HG03159 (cell line): Measurements from ENCODE around the gene NOX3.

Source experiments
- ATAC-seq: cut with Tn5 transposase; IDR thresholded peaks from one replicate; pipeline ENCODE4 v1.9.1; 2021; ENCODE audit warnings: mild to moderate bottlenecking, moderate library complexity; ENCODE audit not compliant: unreplicated experiment

The NOX3 gene

DNA sequence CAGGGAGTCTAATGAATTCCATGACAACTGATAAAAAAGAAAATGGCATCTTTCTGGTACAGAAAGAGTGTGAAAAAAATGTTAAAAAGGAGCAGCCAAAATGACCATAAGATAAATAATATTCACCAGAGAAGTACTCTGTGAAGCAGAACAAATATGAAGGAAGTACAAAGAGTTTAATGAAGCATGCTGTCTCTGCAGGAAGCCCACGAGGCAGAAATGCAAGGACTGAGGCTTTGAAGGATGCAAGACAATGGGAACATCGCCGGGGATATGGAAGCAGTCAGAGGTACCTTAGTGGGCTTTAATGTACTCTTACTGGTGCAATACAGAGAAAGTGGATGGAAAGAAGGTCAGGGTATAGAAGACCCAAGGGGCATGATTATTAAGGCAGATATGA is 50.7 kb downstream of the NOX3 start:
- ATAC-seq = no peak

DNA sequence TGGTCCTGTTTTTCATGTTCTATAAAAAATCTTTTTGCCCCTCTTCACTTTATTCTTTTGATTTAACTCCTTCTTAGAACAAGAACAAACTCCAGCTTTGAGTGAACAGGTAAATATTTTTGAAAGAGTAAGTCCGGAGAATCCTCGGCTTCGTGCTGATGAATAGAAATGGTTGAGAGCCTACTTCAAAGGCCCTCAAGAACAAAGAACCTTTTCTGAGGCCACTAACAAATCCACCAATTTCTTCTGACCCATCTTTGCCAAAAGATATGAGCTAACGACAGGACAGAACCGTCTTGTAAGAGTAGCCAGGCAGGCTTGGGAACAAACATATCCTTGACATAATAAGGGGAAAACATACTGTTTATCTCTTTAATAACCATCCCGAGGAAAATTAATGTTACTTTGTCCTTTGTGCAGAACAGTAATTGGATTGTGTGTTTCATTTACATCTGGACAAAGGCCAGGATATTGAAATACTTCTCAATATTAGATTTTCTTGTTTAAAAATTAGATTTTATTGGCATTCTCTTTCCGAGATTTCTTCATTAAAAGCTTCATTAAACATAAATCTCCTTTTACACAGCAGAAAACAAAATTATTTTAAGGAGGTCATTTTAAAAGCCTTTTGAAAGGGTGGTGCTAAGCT is 52.9 kb downstream of the NOX3 start:
- no peak for ATAC-seq

GRCh38 chr6:155400654-155400965 is 55.0 kb downstream of the NOX3 start:
- no peak for ATAC-seq

DNA sequence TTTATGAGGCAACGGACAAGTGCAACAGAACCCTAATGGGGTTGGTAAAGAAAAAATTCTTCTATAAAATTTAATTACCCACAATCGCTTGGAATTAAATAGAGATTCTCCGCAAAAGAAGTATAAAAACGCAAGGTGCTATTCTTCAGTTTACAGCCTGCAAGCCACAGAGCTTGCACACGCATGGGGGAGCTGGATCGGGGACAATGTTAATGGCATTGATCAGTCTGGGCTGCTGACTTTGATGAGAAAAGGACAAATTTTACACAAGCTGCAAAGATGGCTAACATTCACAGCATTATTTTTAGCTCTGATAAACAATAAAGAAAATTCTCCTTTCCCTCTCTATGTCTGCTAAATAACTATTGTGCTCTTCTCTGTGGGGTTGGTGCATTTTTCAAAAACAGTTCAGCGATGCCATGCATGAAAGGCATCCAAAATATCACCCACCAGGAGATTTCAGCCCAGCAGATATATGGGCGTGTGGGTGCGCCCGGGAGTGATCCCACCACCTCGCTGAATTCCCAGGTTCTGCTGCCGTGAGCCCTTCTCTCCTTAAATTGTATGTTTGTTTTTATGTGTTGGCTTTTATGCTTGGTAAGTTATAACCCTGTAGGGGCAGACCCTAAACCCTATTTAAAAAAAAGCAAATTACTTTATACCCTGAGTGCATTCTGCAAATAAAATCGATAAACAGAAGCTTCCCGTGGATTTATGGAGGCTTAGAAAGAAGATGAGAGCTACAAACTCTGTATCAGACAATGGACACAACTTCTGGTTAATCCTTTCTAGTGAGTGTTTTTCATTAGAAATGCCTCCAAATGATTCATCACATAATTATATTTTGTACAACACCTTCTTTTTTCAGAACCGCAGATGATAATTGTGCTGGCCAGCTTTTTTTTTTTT is 55.6 kb downstream of the NOX3 start:
- ATAC-seq = no peak

- ATAC-seq = no peak
These were observed 56.4 kb downstream of the NOX3 start for GRCh38 chr6:155399062-155399744.

DNA sequence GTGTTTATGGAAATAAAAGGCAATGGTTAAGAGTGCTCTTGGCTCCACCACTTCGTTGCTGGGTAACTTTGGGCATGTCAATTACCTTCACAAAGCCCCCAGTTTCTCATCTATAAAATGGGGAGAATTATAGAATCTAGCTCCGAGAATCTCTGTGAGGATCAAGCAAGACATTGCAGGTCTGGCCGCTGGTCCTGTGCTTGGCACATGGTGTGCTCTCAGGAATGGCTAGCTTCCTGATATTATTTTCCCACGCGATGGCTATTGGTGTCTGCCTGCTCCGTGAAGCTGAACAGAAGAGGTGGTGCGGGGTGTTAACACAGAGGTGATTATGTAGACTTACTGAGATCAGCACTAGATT is 57.0 kb downstream of the NOX3 start:
- no peak for ATAC-seq

GRCh38 chr6:155398221-155398620 is 57.4 kb downstream of the NOX3 start:
- no peak for ATAC-seq

- ATAC-seq = no peak
These were observed 58.4 kb downstream of the NOX3 start for GRCh38 chr6:155397172-155397705.

DNA sequence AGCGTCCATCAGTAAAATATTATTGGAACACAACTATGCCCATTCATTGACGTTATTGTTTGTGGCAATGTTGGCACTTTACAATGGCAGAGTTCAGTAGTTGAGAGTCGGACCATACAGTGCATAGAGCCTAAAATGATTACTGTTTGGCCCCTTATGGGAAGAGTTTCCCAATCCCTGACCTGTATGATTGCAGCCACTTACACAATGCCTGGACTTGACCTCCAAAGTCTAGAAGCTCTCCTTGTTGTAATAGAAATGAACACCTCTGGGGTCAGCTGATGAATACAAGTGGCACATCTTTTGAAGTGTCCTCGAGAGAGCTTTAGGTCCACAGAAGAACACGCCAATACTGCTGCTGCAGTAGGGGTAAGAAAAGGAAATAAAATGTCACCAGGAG is 59.0 kb downstream of the NOX3 start:
- no peak for ATAC-seq

- no peak for ATAC-seq
These were observed 60.3 kb downstream of the NOX3 start for GRCh38 chr6:155395339-155395738.

DNA sequence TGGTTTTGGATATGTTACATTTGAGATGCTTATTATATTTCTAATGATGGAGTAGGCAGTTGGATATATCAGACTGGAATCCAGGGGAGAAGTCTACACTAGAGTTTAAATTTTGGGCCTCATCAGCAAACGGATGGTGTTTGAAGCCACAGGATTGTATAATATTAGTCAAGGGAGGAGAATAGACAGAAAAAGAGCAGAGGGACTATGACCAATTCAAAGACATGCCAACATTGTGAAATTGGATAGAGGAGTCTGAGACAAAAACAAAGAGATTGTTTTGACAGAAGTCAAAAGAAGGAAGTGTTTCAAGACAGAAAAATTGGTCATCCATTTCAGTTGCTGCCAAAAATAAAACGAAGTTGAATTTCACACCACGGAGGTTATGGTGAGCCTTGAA is 66.5 kb downstream of the NOX3 start:
- ATAC-seq = no peak

DNA sequence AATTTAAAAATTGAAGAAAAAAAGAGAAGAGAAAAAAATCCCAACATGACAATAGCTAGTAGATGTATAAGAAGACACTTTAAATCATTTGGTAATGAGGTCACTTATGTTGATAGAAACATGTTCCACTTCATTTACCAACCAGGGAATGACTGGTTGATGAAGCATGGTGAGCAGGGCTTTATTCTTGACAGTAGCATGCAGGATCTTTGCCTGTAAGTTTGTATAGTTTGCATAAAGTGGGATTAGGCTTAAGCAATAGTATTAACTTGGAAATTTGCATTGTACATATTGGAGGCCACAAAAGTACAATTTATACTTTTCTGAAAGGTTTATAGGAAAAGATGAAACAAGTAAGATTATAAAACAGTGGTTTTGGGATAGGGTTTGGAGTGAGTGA is 67.0 kb downstream of the NOX3 start:
- ATAC-seq = no peak

DNA sequence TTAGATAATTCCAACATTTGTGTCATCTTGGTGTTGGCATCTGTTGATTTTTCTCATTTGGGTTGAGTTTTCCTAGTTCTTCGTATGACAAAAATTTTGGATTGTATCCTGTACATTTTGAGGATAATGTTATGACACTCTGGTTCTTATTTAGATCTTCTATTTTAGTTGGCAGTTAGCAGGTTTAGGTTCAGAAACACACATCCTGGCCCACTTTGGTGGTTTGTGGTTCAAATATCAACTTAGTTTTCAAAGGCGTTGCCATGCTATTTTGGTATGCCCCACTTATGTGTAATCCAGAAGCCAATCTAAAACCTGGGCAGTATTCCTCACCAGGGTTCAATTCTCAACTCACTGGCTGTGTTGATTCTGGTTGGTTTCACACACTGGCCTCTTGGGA is 68.2 kb downstream of the NOX3 start:
- ATAC-seq = no peak

DNA sequence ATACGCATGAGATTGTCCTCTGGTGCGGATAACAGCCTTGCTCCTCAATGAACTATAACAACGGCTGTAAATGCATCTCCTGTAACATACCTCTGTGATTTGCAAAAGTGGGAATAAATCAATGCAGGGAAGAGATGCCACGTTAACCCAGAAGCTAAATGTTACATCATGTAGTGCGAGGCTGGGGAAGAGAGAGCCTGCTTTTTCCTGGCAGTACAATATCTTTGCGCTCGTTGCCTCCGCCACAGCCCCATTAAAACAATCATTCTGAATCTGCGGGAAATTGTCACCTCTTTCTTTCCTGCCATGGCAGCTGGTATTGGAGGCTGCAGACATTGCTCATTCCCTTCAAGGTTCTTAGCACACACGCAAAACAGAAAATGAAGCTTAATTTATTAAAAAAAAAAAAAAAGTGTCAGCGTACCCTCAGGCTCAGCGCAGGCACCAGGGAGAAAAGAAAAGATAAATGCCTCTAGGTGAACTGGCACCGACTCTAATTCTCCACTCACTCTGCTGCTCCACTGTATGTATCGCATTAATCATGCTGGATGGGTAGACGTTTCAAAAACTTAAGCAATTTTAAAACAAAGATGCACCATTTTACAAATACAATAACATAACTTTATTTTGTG is 71.2 kb downstream of the NOX3 start:
- ATAC-seq = no peak

- no peak for ATAC-seq
These were observed 71.7 kb downstream of the NOX3 start for GRCh38 chr6:155383913-155384312.

DNA sequence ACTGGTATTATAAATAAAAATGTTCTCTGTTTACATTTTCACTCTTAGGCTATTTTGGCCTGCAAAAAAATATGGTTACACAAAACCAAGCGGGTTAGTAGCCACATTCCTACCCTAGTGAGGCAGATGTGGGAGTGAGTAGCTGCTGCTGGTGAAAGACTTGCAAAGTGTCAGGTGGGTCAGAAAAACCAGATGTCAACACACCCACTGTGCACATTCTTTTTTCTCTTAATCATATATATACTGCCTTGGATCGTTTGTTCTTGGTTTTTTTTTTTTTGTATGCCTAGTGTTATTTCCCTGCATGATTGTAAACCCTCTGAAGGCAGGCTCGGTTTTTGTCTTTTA is 73.3 kb downstream of the NOX3 start:
- no peak for ATAC-seq

- ATAC-seq = no peak
These were observed 73.8 kb downstream of the NOX3 start for GRCh38 chr6:155381673-155382337.

GRCh38 chr6:155380666-155381332 is 74.8 kb downstream of the NOX3 start:
- ATAC-seq = no peak

DNA sequence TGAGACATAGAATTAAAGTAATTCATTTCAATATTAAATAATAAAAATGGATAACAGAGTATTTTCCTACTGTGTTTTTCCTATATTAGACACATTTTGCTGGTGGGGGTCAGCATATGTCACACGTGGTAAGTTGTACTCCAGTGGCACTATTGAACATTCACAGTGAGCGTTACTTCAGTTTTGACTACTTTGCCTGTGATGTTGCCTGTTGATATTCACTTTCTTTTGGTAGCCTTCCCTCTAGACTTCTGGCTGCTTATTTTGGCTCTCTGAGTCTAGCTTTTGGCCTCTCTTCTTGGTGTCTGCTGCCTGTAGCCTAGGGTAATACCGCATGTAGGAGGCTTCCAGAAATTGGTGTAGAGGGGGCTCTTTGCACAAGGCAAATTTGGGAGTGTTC is 76.9 kb downstream of the NOX3 start:
- no peak for ATAC-seq

DNA sequence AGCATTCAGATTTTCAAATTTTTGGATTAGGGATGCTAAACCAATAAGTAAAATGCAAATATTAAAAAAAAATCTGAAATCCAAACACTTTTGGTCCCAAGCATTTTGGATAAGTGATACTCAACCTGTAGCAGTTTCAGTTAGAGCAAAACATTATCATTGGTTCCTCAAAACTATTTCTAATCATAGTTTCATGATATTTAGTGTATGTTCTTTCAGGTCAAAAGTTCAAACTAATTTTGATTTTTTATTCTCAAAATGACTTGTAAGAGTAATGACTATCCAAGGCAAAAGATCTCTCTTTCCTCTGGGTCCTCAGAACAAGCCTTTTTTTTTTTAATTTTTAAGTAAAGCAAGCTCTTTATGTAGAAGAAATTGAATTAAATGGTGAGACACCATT is 77.4 kb downstream of the NOX3 start:
- peak; percentile 78 for ATAC-seq
